ENCODE data around the gene ABCC10. TPM values are rescaled to one million over a fixed set of nuclear protein-coding genes. Genes with fewer than 3 reads are reported as not detected.

ABCC10 gene
- total RNA-seq, 1 experiment from 2014 or later: 28.4 TPM

DNA sequence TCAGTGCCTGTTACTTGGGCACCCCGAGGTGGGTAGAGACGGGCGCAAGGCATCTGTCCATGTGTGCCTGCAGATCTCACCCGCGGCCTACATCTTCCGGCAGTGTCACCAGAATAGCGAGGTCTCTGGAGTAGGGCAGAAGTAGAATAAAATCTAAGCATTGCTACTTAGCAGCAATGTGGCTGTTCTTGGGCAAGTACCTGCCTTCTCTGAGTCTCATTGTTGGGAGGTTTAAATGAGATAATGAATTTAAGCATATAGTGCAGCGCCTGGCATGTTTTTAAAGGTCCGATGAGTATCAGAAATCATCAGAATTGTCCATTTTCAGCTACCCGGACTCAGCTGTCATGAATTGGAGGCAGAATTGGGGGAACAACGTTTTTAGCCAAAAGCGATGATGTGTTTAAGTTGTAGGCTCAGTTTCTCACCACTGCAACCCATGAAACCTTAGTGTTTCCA lies 800 bp downstream of the ABCC10 start:
- Histone ChIP-seq H3K4me3 (peak overlapping the region; percentile 87), H3K9me3 (ENCODE audit: insufficient read depth, low read depth) (no peaks in the 10 kb centered on the region), H3K36me3 (ENCODE audit: low read depth) (no peaks in the 10 kb centered on the region), H4K20me1 (ENCODE audit: insufficient read depth) (no peaks in the 10 kb centered on the region), H3K4me2 (peak overlapping the region; percentile 94), H3K9me2 (ENCODE audit: insufficient read depth) (no peaks in the 10 kb centered on the region), H3K27ac (peak overlapping the region; percentile 64), H3F3A (ENCODE audit: insufficient read depth, low read depth) (peaks cover 8% of the 10 kb centered on the region; the same call in 1 of the 2 replicates), H2AFZ (peak overlapping the region; percentile 80), H3K4me1 (replicated peaks; ENCODE audit: insufficient read depth) (peaks cover 19% of the 10 kb centered on the region), H3K27me3 (ENCODE audit: insufficient read depth, low read depth) (no peaks in the 10 kb centered on the region), H3K79me2 (ENCODE audit: low read depth) (peaks cover 22% of the 10 kb centered on the region)
- DNase-seq: no peak
- no peak for TF ChIP-seq EZH2 (IDR thresholded peaks at IDR 0.05; ENCODE audit: low read depth)
- TF ChIP-seq, protein P1, sequence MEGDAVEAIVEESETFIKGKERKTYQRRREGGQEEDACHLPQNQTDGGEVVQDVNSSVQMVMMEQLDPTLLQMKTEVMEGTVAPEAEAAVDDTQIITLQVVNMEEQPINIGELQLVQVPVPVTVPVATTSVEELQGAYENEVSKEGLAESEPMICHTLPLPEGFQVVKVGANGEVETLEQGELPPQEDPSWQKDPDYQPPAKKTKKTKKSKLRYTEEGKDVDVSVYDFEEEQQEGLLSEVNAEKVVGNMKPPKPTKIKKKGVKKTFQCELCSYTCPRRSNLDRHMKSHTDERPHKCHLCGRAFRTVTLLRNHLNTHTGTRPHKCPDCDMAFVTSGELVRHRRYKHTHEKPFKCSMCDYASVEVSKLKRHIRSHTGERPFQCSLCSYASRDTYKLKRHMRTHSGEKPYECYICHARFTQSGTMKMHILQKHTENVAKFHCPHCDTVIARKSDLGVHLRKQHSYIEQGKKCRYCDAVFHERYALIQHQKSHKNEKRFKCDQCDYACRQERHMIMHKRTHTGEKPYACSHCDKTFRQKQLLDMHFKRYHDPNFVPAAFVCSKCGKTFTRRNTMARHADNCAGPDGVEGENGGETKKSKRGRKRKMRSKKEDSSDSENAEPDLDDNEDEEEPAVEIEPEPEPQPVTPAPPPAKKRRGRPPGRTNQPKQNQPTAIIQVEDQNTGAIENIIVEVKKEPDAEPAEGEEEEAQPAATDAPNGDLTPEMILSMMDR (conservative IDR thresholded peaks at IDR 0.05): no peak
- TSS peak; percentile 50 for BruUV-seq (replicated peaks)
- ChIA-PET CTCF (no interaction called here), POLR2A (ENCODE audit: unreplicated experiment) (interaction anchor here (0.6 kb wide), 1 partner anchor 100 kb away, joined by 4 read pairs; no protein-coding TSS in a partner anchor)
- intact Hi-C loops (cut with micrococcal nuclease; ENCODE audit: unreplicated experiment): loop anchor here (5.0 kb wide), 1 partner anchor 61 kb away; the partner anchor contains the start of gene ZNF318

DNA sequence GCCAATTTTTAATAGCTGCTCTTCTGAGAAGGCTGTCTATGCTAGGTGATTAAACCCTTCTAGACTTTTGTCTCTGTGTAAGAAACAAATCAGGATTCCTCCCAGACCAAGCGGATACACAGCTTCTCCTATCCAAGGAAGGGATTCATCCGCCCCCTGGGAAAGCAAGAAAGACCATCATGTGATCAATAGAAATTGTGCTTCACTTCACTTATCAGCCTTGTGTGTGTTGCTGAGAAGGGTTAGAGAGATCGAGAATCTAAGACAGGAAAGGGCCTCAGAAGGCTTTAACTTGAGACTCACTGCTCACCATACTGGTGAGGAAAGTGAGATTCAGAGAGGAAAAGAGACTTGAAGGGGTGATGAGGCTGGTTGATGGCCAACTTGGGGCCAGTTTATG lies 1.5 kb downstream of the ABCC10 start:
- Histone ChIP-seq H3K79me2 (ENCODE audit: low read depth) (peaks cover 22% of the 10 kb centered on the region), H3K27me3 (ENCODE audit: insufficient read depth, low read depth) (no peaks in the 10 kb centered on the region), H3K36me3 (ENCODE audit: low read depth) (no peaks in the 10 kb centered on the region), H2AFZ (peak overlapping the region; percentile 80), H3K4me2 (peak overlapping the region; percentile 94), H3F3A (ENCODE audit: insufficient read depth, low read depth) (peaks cover 8% of the 10 kb centered on the region; the same call in 1 of the 2 replicates), H3K9me3 (ENCODE audit: insufficient read depth, low read depth) (no peaks in the 10 kb centered on the region), H3K27ac (no peak overlapping the region), H3K9me2 (ENCODE audit: insufficient read depth) (no peaks in the 10 kb centered on the region), H4K20me1 (ENCODE audit: insufficient read depth) (no peaks in the 10 kb centered on the region), H3K4me3 (peak overlapping the region; percentile 87), H3K4me1 (replicated peaks; ENCODE audit: insufficient read depth) (peaks cover 19% of the 10 kb centered on the region)
- intact Hi-C loops (cut with micrococcal nuclease; ENCODE audit: unreplicated experiment): loop anchor here (5.0 kb wide), 1 partner anchor 62 kb away; the partner anchor contains the start of gene ZNF318
- TF ChIP-seq, protein P1 (conservative IDR thresholded peaks at IDR 0.05): no peak
- no peak for TF ChIP-seq EZH2 (IDR thresholded peaks at IDR 0.05; ENCODE audit: low read depth)
- POLR2A ChIA-PET (ENCODE audit: unreplicated experiment): no interaction called here
- CTCF ChIA-PET: no interaction called here
- BruUV-seq (replicated peaks): no TSS peak
- DNase-seq: no peak

DNA sequence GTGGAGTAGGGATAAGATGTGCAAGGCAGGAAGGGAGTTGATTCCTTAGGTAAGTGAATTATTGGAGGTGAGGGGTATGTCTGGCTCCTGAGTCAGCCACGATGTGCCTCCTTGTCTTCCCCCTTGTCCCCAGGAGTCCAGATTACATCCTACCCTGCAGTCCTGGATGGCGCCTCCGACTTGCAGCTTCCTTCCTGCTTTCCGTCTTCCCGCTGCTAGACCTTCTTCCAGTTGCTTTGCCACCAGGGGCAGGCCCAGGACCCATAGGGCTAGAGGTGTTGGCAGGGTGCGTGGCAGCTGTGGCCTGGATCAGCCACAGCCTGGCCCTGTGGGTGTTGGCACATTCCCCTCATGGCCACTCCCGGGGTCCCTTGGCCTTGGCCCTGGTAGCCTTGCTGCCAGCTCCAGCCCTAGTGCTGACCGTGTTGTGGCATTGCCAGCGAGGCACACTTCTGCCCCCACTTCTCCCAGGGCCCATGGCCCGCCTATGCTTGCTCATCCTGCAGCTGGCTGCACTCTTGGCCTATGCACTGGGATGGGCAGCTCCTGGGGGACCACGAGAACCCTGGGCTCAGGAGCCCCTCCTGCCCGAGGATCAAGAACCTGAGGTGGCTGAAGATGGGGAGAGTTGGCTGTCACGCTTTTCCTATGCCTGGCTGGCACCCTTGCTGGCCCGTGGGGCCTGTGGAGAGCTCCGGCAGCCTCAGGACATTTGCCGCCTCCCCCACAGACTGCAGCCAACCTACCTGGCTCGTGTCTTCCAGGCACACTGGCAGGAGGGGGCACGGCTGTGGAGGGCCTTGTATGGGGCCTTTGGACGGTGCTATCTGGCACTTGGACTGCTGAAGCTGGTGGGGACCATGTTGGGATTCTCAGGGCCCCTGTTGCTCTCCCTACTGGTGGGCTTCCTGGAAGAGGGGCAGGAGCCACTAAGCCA lies 4.9 kb downstream of the ABCC10 start:
- Histone ChIP-seq H3K27ac (no peak overlapping the region), H3K4me2 (no peak overlapping the region), H4K20me1 (ENCODE audit: insufficient read depth) (no peaks in the 10 kb centered on the region), H3K4me3 (no peak overlapping the region), H2AFZ (no peak overlapping the region), H3K4me1 (replicated peaks; ENCODE audit: insufficient read depth) (peaks cover 38% of the 10 kb centered on the region), H3F3A (ENCODE audit: insufficient read depth, low read depth) (peaks cover 30% of the 10 kb centered on the region), H3K27me3 (ENCODE audit: insufficient read depth, low read depth) (no peaks in the 10 kb centered on the region), H3K36me3 (ENCODE audit: low read depth) (no peaks in the 10 kb centered on the region), H3K9me2 (ENCODE audit: insufficient read depth) (no peaks in the 10 kb centered on the region), H3K9me3 (ENCODE audit: insufficient read depth, low read depth) (no peaks in the 10 kb centered on the region), H3K79me2 (ENCODE audit: low read depth) (peaks cover 22% of the 10 kb centered on the region)
- BruUV-seq (replicated peaks): no TSS peak
- POLR2A ChIA-PET (ENCODE audit: unreplicated experiment): no interaction called here
- TF ChIP-seq EZH2 (IDR thresholded peaks at IDR 0.05; ENCODE audit: low read depth): no peak
- TF ChIP-seq, protein P1 (conservative IDR thresholded peaks at IDR 0.05): no peak
- intact Hi-C loops (cut with micrococcal nuclease; ENCODE audit: unreplicated experiment): loop anchor here (10.0 kb wide), 1 partner anchor 63 kb away; no protein-coding TSS in a partner anchor
- CTCF ChIA-PET: no interaction called here
- DNase-seq: no peak
